MM.1S (cell line): ENCODE data around the gene DAD1.

Experiments
- DNase-seq: peaks from one replicate; pipeline ENCODE4 v3.0.0-alpha.2; 2015
- H2AFZ ChIP-seq: fragments of 300-600 bp; sonication (generic); 2 replicates; pipeline ENCODE4 v1.6.0; 2016; ENCODE audit warnings: antibody characterized with exemption, low read length
- H3F3A ChIP-seq: fragments of 300-600 bp; sonication (generic); 2 replicates; pipeline ENCODE4 v1.6.1; 2016; ENCODE audit warnings: mild to moderate bottlenecking, antibody characterized with exemption, low read length, moderate library complexity, mixed read lengths; ENCODE audit not compliant: insufficient read depth
- H3K27ac ChIP-seq: fragments of 300-600 bp; sonication (generic); 2 replicates; pipeline ENCODE4 v1.5.1; 2016; ENCODE audit warnings: mild to moderate bottlenecking, low read length
- H3K27me3 ChIP-seq: fragments of 300-600 bp; sonication (generic); replicated peaks from 2 replicates; pipeline ENCODE4 v1.6.0; 2016; ENCODE audit warnings: low read length; ENCODE audit not compliant: insufficient read depth
- H3K36me3 ChIP-seq: fragments of 300-600 bp; sonication (generic); replicated peaks from 2 replicates; pipeline ENCODE4 v1.6.1; 2016; ENCODE audit warnings: mild to moderate bottlenecking, low read length, mixed read lengths; ENCODE audit not compliant: insufficient read depth
- H3K4me1 ChIP-seq: fragments of 300-600 bp; sonication (generic); 2 replicates; pipeline ENCODE4 v1.6.1; 2016; ENCODE audit warnings: low read length, mixed read lengths
- H3K4me2 ChIP-seq: fragments of 300-600 bp; sonication (generic); 2 replicates; pipeline ENCODE4 v1.6.0; 2016; ENCODE audit warnings: low read depth, low read length
- H3K4me3 ChIP-seq: fragments of 300-600 bp; sonication (generic); 2 replicates; pipeline ENCODE4 v1.5.1; 2016; ENCODE audit warnings: low read length, mixed read lengths
- H3K79me2 ChIP-seq: fragments of 300-600 bp; sonication (generic); 2 replicates; pipeline ENCODE4 v1.6.1; 2016; ENCODE audit warnings: mixed run types, low read length, mixed read lengths
- H3K9ac ChIP-seq: fragments of 300-600 bp; sonication (generic); 2 replicates; pipeline ENCODE4 v1.6.1; 2016; ENCODE audit warnings: low read length, mixed read lengths
- H3K9me2 ChIP-seq: fragments of 300-600 bp; sonication (generic); replicated peaks from 2 replicates; pipeline ENCODE4 v1.6.1; 2016; ENCODE audit warnings: mild to moderate bottlenecking, low read length, mixed read lengths; ENCODE audit not compliant: insufficient read depth
- H3K9me3 ChIP-seq: fragments of 300-600 bp; sonication (generic); replicated peaks from 2 replicates; pipeline ENCODE4 v1.6.1; 2016; ENCODE audit warnings: mild to moderate bottlenecking, low read length, mixed read lengths; ENCODE audit not compliant: insufficient read depth
- H4K20me1 ChIP-seq: fragments of 300-600 bp; sonication (generic); 2 replicates; pipeline ENCODE4 v1.6.1; 2016; ENCODE audit warnings: mild to moderate bottlenecking, low read length, moderate library complexity, mixed read lengths; ENCODE audit not compliant: insufficient read depth
- CTCF ChIP-seq: fragments of 300-600 bp; sonication (generic); IDR thresholded peaks from 2 replicates; pipeline ENCODE4 v1.5.1; 2016; ENCODE audit warnings: antibody characterized with exemption, low read length, mixed read lengths
- EZH2 ChIP-seq: fragments of 300-600 bp; sonication (generic); optimal IDR thresholded peaks from 2 replicates; pipeline ENCODE3; 2017; ENCODE audit warnings: low read depth, mild to moderate bottlenecking, antibody characterized with exemption, low read length, mixed read lengths
- EZH2phosphoT487 ChIP-seq: fragments of 300-600 bp; sonication (generic); IDR thresholded peaks from 2 replicates; pipeline ENCODE4 v1.6.1; 2018; ENCODE audit warnings: antibody characterized with exemption, low read length

The DAD1 gene

DNA sequence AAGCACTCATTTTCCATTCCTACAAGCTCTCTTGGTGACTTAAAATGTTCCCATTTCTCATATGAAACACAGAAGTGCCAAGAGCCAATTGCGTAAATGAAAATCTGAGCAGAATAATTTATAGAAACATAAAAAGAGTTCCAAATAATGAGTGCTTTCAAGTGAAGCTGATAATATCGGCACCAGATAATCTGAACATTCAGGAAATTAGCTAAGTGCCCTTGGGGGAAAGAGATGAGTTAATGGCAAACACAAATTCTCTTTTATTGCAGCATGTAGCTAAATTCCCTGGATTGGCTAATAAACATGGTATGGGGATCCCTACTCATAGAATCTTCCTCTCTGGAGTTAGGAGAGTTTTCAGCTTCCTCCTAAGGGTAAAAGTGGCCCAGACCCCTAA, 46.7 kb downstream of the DAD1 start:
- DNase-seq, result no peak
- Histone ChIP-seq H3K9me2 (no peaks in the 10 kb centered on the region), H2AFZ (no peak overlapping the region), H3K4me2 (no peak overlapping the region), H3K4me3 (no peak overlapping the region), H3K9ac (no peak overlapping the region), H3K4me1 (no peaks in the 10 kb centered on the region), H3K9me3 (no peaks in the 10 kb centered on the region), H4K20me1 (no peaks in the 10 kb centered on the region), H3K27me3 (no peaks in the 10 kb centered on the region), H3F3A (no peaks in the 10 kb centered on the region), H3K79me2 (no peaks in the 10 kb centered on the region), H3K27ac (no peak overlapping the region), H3K36me3 (no peaks in the 10 kb centered on the region)
- no peak for TF ChIP-seq EZH2
- TF ChIP-seq CTCF, result no peak
- TF ChIP-seq EZH2phosphoT487, result no peak

DNA sequence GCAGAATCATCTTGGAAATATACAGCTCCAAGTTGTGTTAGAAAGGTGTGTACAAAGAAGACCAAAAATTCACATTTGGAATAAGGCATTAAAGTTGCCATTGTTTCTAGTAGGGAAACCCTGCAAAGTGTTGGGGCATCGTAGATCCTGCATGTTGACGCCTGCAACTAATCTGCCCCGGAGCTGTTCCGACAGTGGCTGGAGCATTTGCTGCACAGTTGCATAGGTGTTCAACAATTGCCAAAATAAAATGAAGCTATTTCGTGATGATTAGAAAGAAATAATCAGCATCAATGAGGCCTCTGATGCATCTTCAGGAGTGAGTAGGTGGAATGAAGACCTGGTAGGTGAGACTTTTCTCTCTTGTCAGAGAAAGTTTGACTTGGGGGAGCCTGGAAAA, 47.3 kb downstream of the DAD1 start:
- no peak overlapping the region for H2AFZ ChIP-seq
- H3K79me2 ChIP-seq, result no peaks in the 10 kb centered on the region
- no peaks in the 10 kb centered on the region for H3K9me3 ChIP-seq
- no peaks in the 10 kb centered on the region for H3K27me3 ChIP-seq
- H3K9me2 ChIP-seq, result no peaks in the 10 kb centered on the region
- H3K4me1 ChIP-seq, result no peaks in the 10 kb centered on the region
- no peak for TF ChIP-seq CTCF
- TF ChIP-seq EZH2phosphoT487, result no peak
- TF ChIP-seq EZH2, result no peak
- H3K4me2 ChIP-seq, result no peak overlapping the region
- no peaks in the 10 kb centered on the region for H3K36me3 ChIP-seq
- H3K27ac ChIP-seq, result no peak overlapping the region
- no peak overlapping the region for H3K4me3 ChIP-seq
- H3F3A ChIP-seq, result no peaks in the 10 kb centered on the region
- no peaks in the 10 kb centered on the region for H4K20me1 ChIP-seq
- H3K9ac ChIP-seq, result no peak overlapping the region
- DNase-seq, result no peak

DNA sequence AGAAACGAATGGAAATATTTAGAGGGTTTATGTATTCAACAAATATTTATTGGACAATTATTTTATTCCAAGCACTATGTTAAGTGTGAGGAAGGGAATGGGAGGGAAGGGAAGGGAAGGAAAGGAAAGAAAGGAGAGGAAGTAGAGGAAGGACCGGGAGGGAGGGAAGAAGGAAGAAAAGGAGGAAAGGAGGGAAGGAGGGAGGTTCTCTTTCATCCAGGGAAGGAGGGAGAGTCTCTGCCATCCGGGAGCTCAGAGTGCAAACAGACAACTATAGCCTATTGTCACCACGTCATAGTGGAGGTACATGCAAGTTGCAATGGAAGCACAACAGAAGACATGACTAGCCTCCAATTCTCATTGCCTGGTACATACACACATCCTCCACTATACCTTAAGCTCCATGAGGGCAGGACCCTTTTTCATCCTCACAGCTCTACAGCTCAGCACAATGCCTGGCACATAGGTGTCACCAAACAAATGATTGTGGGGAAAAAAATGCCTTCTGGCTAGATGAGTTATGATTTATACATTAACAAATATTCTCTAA, 48.1 kb downstream of the DAD1 start:
- Histone ChIP-seq H3K9me2 (no peaks in the 10 kb centered on the region), H3K4me2 (no peak overlapping the region), H2AFZ (no peak overlapping the region), H3K27ac (no peak overlapping the region), H3F3A (no peaks in the 10 kb centered on the region), H3K9me3 (no peaks in the 10 kb centered on the region), H3K9ac (no peak overlapping the region), H4K20me1 (no peaks in the 10 kb centered on the region), H3K27me3 (no peaks in the 10 kb centered on the region), H3K79me2 (no peaks in the 10 kb centered on the region), H3K4me3 (no peak overlapping the region), H3K4me1 (no peaks in the 10 kb centered on the region), H3K36me3 (no peaks in the 10 kb centered on the region)
- DNase-seq, result no peak
- TF ChIP-seq EZH2 (no peak), EZH2phosphoT487 (no peak), CTCF (no peak)
